ENCODE data around the gene ATOSA. TPM values are rescaled to one million over a fixed set of nuclear protein-coding genes. Genes with fewer than 3 reads are reported as not detected.

ATOSA gene
- 10 to 100 TPM; 29.2 to 30.5 TPM for total RNA-seq

DNA sequence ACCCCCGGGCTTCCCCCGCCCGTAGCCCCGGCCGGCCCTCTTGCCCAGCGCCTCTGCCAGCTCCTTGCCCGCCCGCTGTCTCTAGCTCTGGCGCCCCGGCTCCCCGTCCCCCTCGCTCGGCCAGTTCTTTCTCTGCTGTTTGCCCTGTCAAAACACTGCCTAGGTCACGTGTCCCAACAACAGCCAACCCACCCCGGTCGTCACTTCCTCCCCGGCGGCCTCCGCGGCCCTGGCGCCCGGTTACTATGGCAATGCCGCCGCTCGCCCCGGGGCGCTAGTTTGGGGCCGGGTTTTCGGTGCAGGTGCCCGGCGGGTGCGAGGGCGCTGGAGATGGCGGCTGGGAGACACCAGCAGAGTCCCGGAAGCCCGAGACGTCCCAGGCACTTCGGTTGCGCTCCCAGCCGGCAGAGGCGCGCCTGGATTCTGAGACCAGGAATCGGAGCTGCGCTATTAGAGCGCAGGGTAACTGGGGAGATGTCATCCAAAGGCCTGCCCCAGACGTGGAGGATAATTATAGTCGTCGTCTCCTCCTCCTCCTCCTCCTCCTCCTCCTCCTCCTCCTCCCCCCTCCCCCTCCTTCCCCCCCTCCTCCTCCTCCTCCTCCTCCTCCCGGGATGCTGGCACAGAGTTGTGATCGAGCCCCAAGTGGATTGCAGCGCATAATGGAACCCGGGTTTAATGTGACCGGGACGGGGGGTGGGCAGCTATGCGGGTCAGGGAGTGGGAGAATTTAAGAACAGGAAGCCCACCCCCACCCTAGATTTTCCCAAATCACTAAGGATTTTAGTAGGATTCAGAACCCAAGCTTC is at the start of gene ATOSA:
Gene ATOSA, minus strand, starts transcription at position 157 of the 809 bp plus-strand sequence. CDS start 1,367 bp downstream, outside the sequence.
- no peaks in the 10 kb centered on the region for H3K9me3 Mint-ChIP-seq (ENCODE audit: insufficient read depth)
- peaks cover 46% of the 10 kb centered on the region for H3K4me1 Mint-ChIP-seq (ENCODE audit: low read depth)
- CTCF ChIA-PET: interaction anchor here (0.6 to 1.8 kb wide), 6 partner anchors 9 to 418 kb away, joined by 3 to 6 read pairs (median 4); no protein-coding TSS in a partner anchor
- peaks cover 24% of the 10 kb centered on the region for H3K36me3 Mint-ChIP-seq (ENCODE audit: low read depth)
- DNase-seq: peak; percentile 95
- POLR2A ChIA-PET: interaction anchor here (0.6 to 1.7 kb wide), 7 partner anchors 9 to 452 kb away, joined by 3 to 7 read pairs (median 4); no protein-coding TSS in a partner anchor
- H3K27ac Mint-ChIP-seq: peak within 1 kb of the TSS; percentile 98
- peak within 1 kb of the TSS; percentile 99 for H3K4me3 Mint-ChIP-seq
- H3K27me3 Mint-ChIP-seq (ENCODE audit: low read depth): no peaks in the 10 kb centered on the region
- ATAC-seq: peak; percentile 84

DNA sequence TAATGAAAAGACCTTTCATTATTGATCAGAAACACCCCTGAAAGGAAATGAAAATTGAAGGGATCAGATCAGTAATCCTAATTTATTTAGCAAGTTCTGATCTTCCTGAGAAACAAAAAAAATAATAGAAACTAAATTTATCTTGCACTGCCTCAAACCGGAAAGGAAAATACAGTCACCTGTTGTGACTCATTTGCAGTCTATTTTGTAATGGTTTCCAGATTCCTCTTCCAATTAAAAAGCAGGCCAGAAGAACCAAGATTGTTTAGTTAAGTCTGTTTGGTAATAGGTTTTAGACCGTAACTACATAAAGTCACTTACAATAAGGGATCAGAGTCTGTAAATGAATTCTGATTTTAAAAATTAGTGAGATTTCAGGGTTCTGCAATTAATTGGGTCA is 49.7 kb upstream of the ATOSA start:
- no peak overlapping the region for H3K4me3 Mint-ChIP-seq
- H3K36me3 Mint-ChIP-seq (ENCODE audit: low read depth): no peaks in the 10 kb centered on the region
- H3K9me3 Mint-ChIP-seq (ENCODE audit: insufficient read depth): no peaks in the 10 kb centered on the region
- CTCF ChIA-PET: interaction anchor here (1.0 to 4.1 kb wide), 3 partner anchors 77 to 473 kb away, joined by 3 to 38 read pairs (median 31); no protein-coding TSS in a partner anchor
- DNase-seq (no peak), ATAC-seq (no peak)
- POLR2A ChIA-PET: interaction anchor here (1.0 kb wide), 1 partner anchor 50 kb away, joined by 3 read pairs; no protein-coding TSS in a partner anchor
- H3K4me1 Mint-ChIP-seq (ENCODE audit: low read depth): peaks cover 24% of the 10 kb centered on the region
- H3K27ac Mint-ChIP-seq: no peak overlapping the region
- no peaks in the 10 kb centered on the region for H3K27me3 Mint-ChIP-seq (ENCODE audit: low read depth)

DNA sequence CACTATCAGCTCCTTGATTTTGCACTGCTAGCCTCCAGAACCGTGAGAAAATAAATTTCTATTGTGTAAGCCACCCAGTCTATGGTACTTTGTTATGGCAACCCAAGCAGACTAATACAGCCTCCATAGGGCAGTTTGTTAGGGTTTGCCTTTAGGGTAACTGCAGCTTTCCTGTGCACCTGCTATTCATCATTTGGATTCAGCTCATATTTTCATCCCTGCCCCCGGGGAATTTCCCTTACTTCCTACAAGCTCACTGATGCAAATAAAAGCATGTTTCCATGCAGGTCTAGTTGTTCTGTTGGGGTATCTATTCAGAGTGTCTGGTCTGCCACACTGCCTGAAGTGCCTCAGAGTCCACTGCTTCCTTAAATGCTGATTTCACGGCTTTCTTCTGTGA is 48.6 kb upstream of the ATOSA start:
- Mint-ChIP-seq H3K27me3 (ENCODE audit: low read depth) (peaks cover 3% of the 10 kb centered on the region), H3K4me1 (ENCODE audit: low read depth) (peaks cover 13% of the 10 kb centered on the region), H3K27ac (no peak overlapping the region), H3K4me3 (no peak overlapping the region), H3K9me3 (ENCODE audit: insufficient read depth) (no peaks in the 10 kb centered on the region), H3K36me3 (ENCODE audit: low read depth) (no peaks in the 10 kb centered on the region)
- ChIA-PET CTCF (interaction anchor here (1.2 kb wide), 1 partner anchor 397 kb away, joined by 3 read pairs; no protein-coding TSS in a partner anchor), POLR2A (interaction anchor here (0.7 kb wide), 1 partner anchor 9 kb away, joined by 3 read pairs; no protein-coding TSS in a partner anchor)
- DNase-seq (no peak), ATAC-seq (no peak)

DNA sequence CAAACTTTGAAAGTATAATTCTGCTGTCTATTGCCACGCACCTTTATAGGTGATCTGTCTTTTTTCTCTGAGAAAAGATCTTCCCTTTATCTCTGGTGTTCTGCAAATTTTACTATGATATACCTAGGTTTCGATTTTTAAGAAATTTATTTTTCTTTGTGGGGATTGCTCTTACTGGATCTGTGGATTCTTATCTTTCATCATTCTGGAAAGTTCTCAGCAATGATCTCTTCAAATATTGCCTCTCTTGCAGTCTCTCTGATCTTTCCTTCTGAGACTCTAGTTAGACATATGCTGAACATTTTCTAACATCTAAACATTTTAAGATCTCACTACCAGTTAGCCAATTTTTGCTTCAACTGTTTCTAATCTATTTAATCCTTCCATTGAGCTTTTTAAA is 47.0 kb upstream of the ATOSA start:
- DNase-seq (no peak), ATAC-seq (no peak)
- POLR2A ChIA-PET: no interaction called here
- no peaks in the 10 kb centered on the region for H3K9me3 Mint-ChIP-seq (ENCODE audit: insufficient read depth)
- H3K4me3 Mint-ChIP-seq: no peak overlapping the region
- H3K36me3 Mint-ChIP-seq (ENCODE audit: low read depth): no peaks in the 10 kb centered on the region
- CTCF ChIA-PET: no interaction called here
- no peak overlapping the region for H3K27ac Mint-ChIP-seq
- peaks cover 6% of the 10 kb centered on the region for H3K27me3 Mint-ChIP-seq (ENCODE audit: low read depth)
- peaks cover 11% of the 10 kb centered on the region for H3K4me1 Mint-ChIP-seq (ENCODE audit: low read depth)

DNA sequence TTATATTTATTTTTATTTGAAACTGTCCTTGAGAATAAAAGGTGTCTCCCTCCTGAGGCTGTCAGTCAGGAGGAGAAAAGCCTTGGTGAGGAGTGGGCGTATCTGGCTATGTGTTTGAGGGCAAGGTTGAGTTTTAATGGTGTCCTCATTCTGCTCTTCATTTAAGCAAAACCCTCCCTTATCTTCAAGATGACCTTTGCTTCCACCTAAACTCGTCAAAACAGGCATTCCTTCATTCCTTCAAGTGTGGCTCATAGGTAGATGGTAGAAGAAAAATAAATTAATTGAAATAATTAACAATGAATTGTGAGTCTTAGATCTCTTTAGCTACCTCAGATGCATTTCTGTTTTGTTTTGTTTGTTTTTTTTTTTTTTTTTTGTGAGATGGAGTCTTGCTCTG is 39.4 kb upstream of the ATOSA start:
- H3K27me3 Mint-ChIP-seq (ENCODE audit: low read depth): peaks cover 14% of the 10 kb centered on the region
- H3K27ac Mint-ChIP-seq: no peak overlapping the region
- ChIA-PET POLR2A (no interaction called here), CTCF (interaction anchor here (0.9 to 1.0 kb wide), 2 partner anchors 10 to 387 kb away, joined by 3 to 5 read pairs; no protein-coding TSS in a partner anchor)
- H3K36me3 Mint-ChIP-seq (ENCODE audit: low read depth): no peaks in the 10 kb centered on the region
- DNase-seq (no peak), ATAC-seq (no peak)
- no peaks in the 10 kb centered on the region for H3K9me3 Mint-ChIP-seq (ENCODE audit: insufficient read depth)
- no peaks in the 10 kb centered on the region for H3K4me1 Mint-ChIP-seq (ENCODE audit: low read depth)
- no peak overlapping the region for H3K4me3 Mint-ChIP-seq

GRCh38 chr15:52717924-52718323 is 38.7 kb upstream of the ATOSA start:
- peaks cover 12% of the 10 kb centered on the region for H3K27me3 Mint-ChIP-seq (ENCODE audit: low read depth)
- H3K36me3 Mint-ChIP-seq (ENCODE audit: low read depth): no peaks in the 10 kb centered on the region
- ChIA-PET POLR2A (no interaction called here), CTCF (interaction anchor here (1.0 kb wide), 1 partner anchor 9 kb away, joined by 5 read pairs; no protein-coding TSS in a partner anchor)
- no peaks in the 10 kb centered on the region for H3K4me1 Mint-ChIP-seq (ENCODE audit: low read depth)
- H3K4me3 Mint-ChIP-seq: no peak overlapping the region
- DNase-seq: no peak
- H3K27ac Mint-ChIP-seq: no peak overlapping the region
- ATAC-seq: no peak
- H3K9me3 Mint-ChIP-seq (ENCODE audit: insufficient read depth): no peaks in the 10 kb centered on the region

DNA sequence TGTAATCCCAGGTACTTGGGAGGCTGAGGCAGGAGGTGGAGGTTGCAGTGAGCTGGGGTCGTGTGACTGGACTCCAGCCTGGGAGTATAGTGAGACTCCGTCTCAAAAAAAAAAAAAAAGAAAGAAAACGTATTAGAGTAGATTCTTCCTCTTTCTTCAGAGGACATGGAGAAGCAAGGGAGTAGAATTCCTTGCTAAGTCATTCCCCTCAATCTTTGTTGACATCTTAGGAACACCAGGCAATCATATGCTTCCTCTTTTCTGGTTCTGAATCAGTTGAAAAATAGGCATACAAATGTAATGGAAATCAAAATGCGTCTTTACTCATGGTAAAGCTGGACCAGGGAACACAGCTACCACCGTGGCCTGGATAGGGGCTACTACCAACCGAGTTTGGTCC is 38.3 kb upstream of the ATOSA start:
- ChIA-PET CTCF (interaction anchor here (1.0 kb wide), 1 partner anchor 9 kb away, joined by 5 read pairs; no protein-coding TSS in a partner anchor), POLR2A (no interaction called here)
- DNase-seq: no peak
- no peak for ATAC-seq
- H3K9me3 Mint-ChIP-seq (ENCODE audit: insufficient read depth): no peaks in the 10 kb centered on the region
- H3K4me1 Mint-ChIP-seq (ENCODE audit: low read depth): no peaks in the 10 kb centered on the region
- no peak overlapping the region for H3K27ac Mint-ChIP-seq
- H3K4me3 Mint-ChIP-seq: no peak overlapping the region
- no peaks in the 10 kb centered on the region for H3K36me3 Mint-ChIP-seq (ENCODE audit: low read depth)
- H3K27me3 Mint-ChIP-seq (ENCODE audit: low read depth): peaks cover 11% of the 10 kb centered on the region

- Mint-ChIP-seq H3K4me3 (no peak overlapping the region), H3K27ac (no peak overlapping the region), H3K36me3 (ENCODE audit: low read depth) (no peaks in the 10 kb centered on the region), H3K27me3 (ENCODE audit: low read depth) (peaks cover 15% of the 10 kb centered on the region), H3K4me1 (ENCODE audit: low read depth) (no peaks in the 10 kb centered on the region), H3K9me3 (ENCODE audit: insufficient read depth) (no peaks in the 10 kb centered on the region)
- POLR2A ChIA-PET: no interaction called here
- CTCF ChIA-PET: no interaction called here
- ATAC-seq (no peak), DNase-seq (no peak)
Observed at GRCh38 chr15:52716536-52716935, 37.3 kb upstream of the ATOSA start.

DNA sequence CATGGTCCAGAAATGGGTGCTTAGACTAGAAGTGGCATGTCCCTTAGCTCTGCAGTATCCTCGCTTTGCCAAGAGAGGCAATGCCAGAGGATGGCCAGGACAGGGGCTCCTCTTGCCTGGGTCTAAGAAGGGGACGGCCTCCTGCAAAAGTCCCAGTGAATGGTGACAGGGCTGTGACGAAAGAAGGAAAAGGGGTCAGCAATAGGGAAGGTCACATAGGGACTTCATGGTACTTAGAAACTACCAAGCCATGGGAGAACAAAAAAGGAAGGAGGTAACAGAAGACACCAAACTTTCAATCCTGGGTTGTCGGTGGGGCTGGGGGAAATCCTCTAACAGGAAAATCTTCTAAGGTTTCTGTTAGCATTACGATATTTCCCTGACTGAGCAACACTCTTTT is 36.2 kb upstream of the ATOSA start:
- Mint-ChIP-seq H3K4me1 (ENCODE audit: low read depth) (no peaks in the 10 kb centered on the region), H3K9me3 (ENCODE audit: insufficient read depth) (no peaks in the 10 kb centered on the region), H3K27ac (no peak overlapping the region), H3K4me3 (no peak overlapping the region), H3K27me3 (ENCODE audit: low read depth) (peaks cover 12% of the 10 kb centered on the region), H3K36me3 (ENCODE audit: low read depth) (no peaks in the 10 kb centered on the region)
- ChIA-PET CTCF (no interaction called here), POLR2A (no interaction called here)
- ATAC-seq (no peak), DNase-seq (no peak)

DNA sequence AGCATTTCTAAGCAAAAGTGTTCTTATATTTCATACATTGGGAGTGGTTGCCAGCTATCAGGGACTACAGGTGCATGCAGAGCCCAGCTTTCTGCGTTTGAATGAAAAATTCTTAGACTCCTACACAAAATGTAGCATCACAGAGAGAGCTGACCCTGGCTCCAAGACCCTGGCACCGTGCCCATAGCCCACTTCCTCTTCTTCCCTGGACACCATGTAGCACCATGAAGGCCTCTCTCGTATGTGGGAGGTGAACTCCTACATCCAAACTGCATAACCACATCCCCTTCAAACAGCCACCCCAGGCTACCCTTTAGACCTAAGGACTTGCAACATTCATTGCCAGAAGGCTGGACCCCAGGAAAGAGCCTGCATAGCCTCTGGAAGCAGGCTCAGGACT is 35.8 kb upstream of the ATOSA start:
- POLR2A ChIA-PET: no interaction called here

GRCh38 chr15:52710708-52711389 is 31.7 kb upstream of the ATOSA start:
- Mint-ChIP-seq H3K27me3 (ENCODE audit: low read depth) (peaks cover 9% of the 10 kb centered on the region), H3K27ac (no peak overlapping the region), H3K36me3 (ENCODE audit: low read depth) (no peaks in the 10 kb centered on the region), H3K4me3 (no peak overlapping the region), H3K9me3 (ENCODE audit: insufficient read depth) (no peaks in the 10 kb centered on the region), H3K4me1 (ENCODE audit: low read depth) (no peaks in the 10 kb centered on the region)
- CTCF ChIA-PET: interaction anchor here (0.9 kb wide), 1 partner anchor 10 kb away, joined by 3 read pairs; no protein-coding TSS in a partner anchor
- POLR2A ChIA-PET: no interaction called here
- no peak for DNase-seq
- no peak for ATAC-seq

More for the DNA sequence above, 35.8 kb upstream of the ATOSA start:
- no peaks in the 10 kb centered on the region for H3K9me3 Mint-ChIP-seq (ENCODE audit: insufficient read depth)
- no peaks in the 10 kb centered on the region for H3K36me3 Mint-ChIP-seq (ENCODE audit: low read depth)
- H3K4me3 Mint-ChIP-seq: no peak overlapping the region
- no peak overlapping the region for H3K27ac Mint-ChIP-seq
- DNase-seq (no peak), ATAC-seq (no peak)
- H3K27me3 Mint-ChIP-seq (ENCODE audit: low read depth): peaks cover 12% of the 10 kb centered on the region
- CTCF ChIA-PET: no interaction called here
- H3K4me1 Mint-ChIP-seq (ENCODE audit: low read depth): no peaks in the 10 kb centered on the region
